Mucosa of stomach (tissue), 1 donor: ENCODE measurements around the gene SLC35F3.

Experiments used
- H3K27me3 ChIP-seq: one replicate; pipeline ENCODE4 v1.7.0; 2013; ENCODE audit warnings: mild to moderate bottlenecking, low read length; ENCODE audit not compliant: control insufficient read depth, insufficient read depth
- H3K36me3 ChIP-seq: one replicate; pipeline ENCODE4 v1.7.0; 2013; ENCODE audit warnings: low read length; ENCODE audit not compliant: control insufficient read depth, insufficient read depth
- H3K4me1 ChIP-seq: one replicate; pipeline ENCODE4 v1.7.0; 2013; ENCODE audit warnings: mild to moderate bottlenecking, low read length; ENCODE audit not compliant: control insufficient read depth, insufficient read depth
- H3K4me3 ChIP-seq: one replicate; pipeline ENCODE4 v1.7.0; 2013; ENCODE audit warnings: low read length
- H3K9ac ChIP-seq: one replicate; pipeline ENCODE4 v1.7.0; 2013; ENCODE audit warnings: mild to moderate bottlenecking, low read length, moderate library complexity
- H3K9me3 ChIP-seq: one replicate; pipeline ENCODE4 v1.7.0; 2013; ENCODE audit warnings: mild to moderate bottlenecking, low read length, moderate library complexity; ENCODE audit not compliant: control insufficient read depth
- donor health status: Pancreatic carcinoma.

Gene SLC35F3

DNA sequence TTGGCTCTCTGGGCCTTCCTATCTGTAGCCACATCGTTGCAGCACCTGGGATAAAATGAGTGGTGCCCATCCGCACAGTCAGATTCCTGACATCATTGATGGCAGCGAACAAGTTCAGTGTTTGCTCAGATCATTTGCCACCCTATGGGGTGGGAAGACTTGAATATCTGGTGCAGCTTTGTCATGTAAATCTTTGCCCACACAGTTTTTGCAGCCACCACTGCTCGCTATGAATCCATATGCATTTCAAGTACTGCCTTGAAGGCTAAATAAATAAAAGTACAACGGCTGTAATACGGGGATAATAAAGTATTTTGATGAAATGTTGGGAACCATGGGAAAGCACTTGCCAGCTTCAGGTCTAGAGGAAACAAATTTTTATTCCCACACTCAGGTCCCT is 412.5 kb downstream of the SLC35F3 start:
- no peaks in the 10 kb centered on the region for H3K4me1 ChIP-seq
- H3K36me3 ChIP-seq: no peaks in the 10 kb centered on the region
- H3K27me3 ChIP-seq: no peaks in the 10 kb centered on the region
- no peaks in the 10 kb centered on the region for H3K9me3 ChIP-seq
- H3K9ac ChIP-seq: no peak overlapping the region
- no peak overlapping the region for H3K4me3 ChIP-seq

DNA sequence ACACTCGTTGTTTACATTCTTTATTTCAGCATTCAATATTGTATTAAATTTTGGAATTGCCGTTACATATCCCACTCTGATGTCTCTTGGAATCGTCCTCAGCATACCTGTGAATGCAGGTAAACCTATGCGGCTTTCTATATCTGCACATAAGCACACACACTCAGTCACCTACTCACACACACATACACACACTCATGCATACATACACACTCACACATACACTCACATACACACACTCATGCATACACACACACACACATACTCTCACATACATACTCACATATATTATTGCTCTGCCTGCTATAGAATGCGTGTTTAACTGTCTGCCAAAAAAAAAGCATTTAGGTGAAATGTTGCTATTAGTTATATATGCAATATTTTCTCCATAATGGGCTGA is 415.6 kb downstream of the SLC35F3 start:
- H3K27me3 ChIP-seq: no peaks in the 10 kb centered on the region
- H3K9me3 ChIP-seq: no peaks in the 10 kb centered on the region
- no peak overlapping the region for H3K4me3 ChIP-seq
- no peaks in the 10 kb centered on the region for H3K4me1 ChIP-seq
- no peaks in the 10 kb centered on the region for H3K36me3 ChIP-seq
- no peak overlapping the region for H3K9ac ChIP-seq

DNA sequence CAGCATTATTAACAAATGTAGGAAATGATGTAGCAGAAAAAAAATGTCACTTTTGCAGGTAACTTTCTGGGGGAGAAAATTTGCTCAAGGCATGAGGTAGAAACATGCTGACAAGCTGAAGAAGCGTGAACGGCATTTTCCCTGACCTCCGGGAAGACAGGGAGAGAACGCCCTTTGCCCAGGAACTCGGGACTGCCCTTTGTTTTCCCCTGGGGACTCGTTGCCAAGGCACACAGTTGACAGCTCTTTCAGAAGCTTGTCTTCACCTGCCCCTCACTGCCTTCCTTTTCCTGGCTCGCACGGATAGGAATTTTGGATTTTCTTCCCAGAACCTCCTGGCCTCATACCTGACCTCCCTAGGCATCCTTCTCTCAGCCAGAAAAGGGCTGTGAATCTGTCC is 416.1 kb downstream of the SLC35F3 start:
- H3K36me3 ChIP-seq: no peaks in the 10 kb centered on the region
- no peaks in the 10 kb centered on the region for H3K9me3 ChIP-seq
- no peak overlapping the region for H3K4me3 ChIP-seq
- H3K27me3 ChIP-seq: no peaks in the 10 kb centered on the region
- H3K9ac ChIP-seq: no peak overlapping the region
- no peaks in the 10 kb centered on the region for H3K4me1 ChIP-seq

DNA sequence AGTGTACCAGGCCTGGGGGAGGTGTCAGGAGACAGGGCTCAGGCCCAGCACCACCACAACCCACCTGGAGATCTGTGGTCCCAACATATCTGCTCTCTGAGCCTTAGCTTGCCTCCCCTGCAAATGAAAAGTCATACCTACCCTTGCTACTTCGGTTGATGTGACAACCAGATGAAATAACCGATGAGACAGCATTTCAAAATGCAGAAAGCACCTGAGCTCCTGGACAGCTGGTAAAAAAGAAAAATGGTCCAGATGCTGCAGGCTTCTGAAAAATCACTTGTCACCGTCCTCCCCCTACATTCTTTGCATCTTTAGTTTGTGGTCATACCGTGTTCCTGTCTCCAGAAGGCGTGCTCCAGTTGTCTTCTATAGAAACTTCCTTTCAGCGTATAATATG is 416.8 kb downstream of the SLC35F3 start:
- Histone ChIP-seq H3K4me3 (no peak overlapping the region), H3K36me3 (no peaks in the 10 kb centered on the region), H3K27me3 (no peaks in the 10 kb centered on the region), H3K9me3 (no peaks in the 10 kb centered on the region), H3K9ac (no peak overlapping the region), H3K4me1 (no peaks in the 10 kb centered on the region)

DNA sequence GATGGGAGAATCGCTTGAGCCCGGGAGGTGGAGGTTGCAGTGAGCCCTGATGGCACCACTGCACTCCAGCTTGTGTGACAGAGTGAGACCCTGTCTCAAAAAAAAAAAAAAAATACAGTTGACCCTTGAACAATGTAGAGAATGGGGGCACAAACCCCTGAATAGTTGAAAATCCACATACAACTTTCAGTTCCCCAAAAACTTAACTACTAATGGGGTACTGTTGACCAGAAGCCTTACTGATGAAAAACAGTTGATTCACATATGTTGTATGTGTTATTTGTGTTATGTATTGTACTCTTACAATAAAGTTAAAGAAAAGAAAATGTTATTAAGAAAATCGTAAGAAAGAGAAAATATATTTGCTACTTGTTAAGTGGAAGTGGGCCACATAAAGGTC is 417.6 kb downstream of the SLC35F3 start:
- Histone ChIP-seq H3K9me3 (no peaks in the 10 kb centered on the region), H3K27me3 (no peaks in the 10 kb centered on the region), H3K36me3 (no peaks in the 10 kb centered on the region), H3K4me3 (no peak overlapping the region), H3K9ac (no peak overlapping the region), H3K4me1 (no peaks in the 10 kb centered on the region)

DNA sequence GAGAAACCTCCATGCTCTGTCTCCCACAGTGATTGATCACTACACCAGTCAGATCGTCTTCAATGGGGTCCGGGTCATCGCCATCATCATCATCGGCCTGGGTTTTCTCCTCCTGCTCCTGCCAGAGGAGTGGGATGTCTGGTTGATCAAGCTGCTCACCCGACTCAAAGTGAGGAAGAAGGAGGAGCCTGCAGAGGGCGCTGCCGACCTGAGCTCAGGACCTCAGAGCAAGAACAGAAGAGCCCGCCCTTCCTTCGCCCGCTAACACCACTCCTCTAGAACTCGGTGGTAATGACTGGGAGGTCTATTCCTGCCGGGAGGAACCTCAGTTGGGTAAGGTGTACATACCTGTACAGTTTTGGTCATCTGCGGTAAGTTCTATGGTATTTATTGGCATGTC is 418.5 kb downstream of the SLC35F3 start:
- Histone ChIP-seq H3K36me3 (no peaks in the 10 kb centered on the region), H3K27me3 (peaks cover 6% of the 10 kb centered on the region), H3K4me1 (no peaks in the 10 kb centered on the region), H3K4me3 (no peak overlapping the region), H3K9ac (no peak overlapping the region), H3K9me3 (no peaks in the 10 kb centered on the region)

DNA sequence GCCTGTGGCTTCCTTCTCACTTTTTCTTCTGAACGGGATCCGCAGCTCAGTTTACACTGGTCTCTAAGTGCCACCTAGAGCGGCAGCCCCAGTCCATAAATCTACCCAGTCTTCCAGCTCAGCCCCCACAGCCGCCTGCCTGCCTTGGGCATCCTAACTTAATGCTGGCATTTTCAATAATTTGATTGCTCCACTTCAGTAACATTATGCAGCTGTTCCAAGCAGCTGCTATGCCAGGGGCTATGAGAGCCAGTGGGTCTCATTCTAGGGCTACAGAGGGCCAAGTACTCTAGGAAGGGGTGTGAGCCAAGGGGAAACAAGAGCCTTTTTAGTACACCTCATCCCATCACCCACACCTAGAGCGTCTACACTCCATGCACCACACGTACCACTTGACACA is 420.3 kb downstream of the SLC35F3 start:
- H3K4me1 ChIP-seq: no peaks in the 10 kb centered on the region

DNA sequence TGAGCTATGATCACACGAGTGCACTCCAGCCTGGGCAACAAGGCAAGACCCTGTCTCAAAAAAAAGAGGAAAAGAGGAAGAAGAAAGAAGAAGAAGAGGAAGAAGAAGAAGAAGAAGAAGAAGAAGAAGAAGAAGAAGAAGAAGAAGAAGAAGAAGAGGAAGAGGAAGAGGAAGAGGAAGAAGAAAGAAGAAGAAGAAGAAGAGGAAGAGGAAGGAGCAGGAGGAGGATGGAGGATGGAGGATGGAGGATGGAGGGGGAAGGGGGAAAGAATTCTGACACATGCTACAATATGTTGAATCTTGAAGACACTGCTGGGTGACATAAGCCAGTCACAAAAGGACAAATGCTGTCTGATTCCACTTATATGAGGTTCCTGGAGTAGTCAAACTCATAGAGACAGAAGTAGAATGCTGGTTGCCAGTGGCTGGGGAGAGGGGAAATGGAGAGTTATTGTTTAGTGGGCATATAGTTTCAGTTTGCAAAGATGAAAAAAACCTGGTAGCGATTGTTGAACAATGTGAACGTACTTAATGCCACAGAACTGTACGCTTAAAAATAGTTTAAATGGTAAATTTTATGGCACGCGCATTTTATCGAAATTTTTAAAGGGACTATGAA is 421.5 kb downstream of the SLC35F3 start:
- Histone ChIP-seq H3K9me3 (no peaks in the 10 kb centered on the region), H3K4me3 (no peak overlapping the region), H3K36me3 (no peaks in the 10 kb centered on the region), H3K4me1 (no peaks in the 10 kb centered on the region), H3K9ac (no peak overlapping the region), H3K27me3 (peaks cover 6% of the 10 kb centered on the region)

More for the DNA sequence above, 420.3 kb downstream of the SLC35F3 start:
- Histone ChIP-seq H3K27me3 (peaks cover 6% of the 10 kb centered on the region), H3K36me3 (no peaks in the 10 kb centered on the region), H3K9me3 (no peaks in the 10 kb centered on the region), H3K4me3 (no peak overlapping the region), H3K9ac (no peak overlapping the region)

DNA sequence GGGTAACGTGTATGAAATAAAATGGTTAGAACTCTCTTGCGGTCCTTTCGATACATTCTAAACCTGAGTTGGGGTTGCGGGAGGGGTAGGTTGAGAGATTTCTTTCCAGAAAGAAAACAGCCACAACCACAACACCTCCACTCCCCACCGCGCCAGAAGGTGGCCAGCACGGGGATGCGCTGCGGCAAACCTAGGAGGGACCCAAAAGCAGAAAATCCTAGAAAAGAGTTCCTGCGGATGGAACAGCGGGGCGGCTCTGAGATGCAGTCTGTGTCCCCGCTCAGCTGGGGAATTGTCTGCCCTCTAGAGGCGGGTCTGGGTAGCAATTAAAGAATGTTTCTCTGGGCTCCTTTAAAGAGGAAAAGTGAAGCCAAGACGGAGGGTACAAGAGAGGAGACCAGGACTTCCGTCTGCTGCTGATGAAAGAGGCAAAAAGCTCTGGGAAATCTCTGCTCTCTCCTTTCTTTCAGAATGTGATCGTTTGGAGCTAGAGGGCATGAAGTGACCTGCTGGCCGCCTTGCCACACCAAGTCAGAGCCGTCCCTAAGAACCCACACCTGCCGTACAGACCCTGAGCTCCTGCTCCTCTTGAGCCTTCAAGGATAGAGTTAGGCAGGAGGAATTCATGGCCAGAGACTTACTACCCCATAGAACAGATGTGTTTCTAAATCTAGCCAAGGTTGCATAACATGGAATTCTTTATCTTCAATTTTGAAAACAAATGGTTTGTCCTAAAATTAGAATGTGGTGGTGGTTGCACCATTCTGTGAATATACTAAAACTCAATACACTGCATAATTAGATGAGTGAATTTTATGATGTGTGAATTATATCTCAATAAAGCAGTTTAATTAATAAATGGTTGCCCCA is 422.3 kb downstream of the SLC35F3 start:
- no peaks in the 10 kb centered on the region for H3K9me3 ChIP-seq
- no peak overlapping the region for H3K4me3 ChIP-seq
- H3K9ac ChIP-seq: no peak overlapping the region
- H3K27me3 ChIP-seq: peaks cover 6% of the 10 kb centered on the region
- no peaks in the 10 kb centered on the region for H3K36me3 ChIP-seq
- no peaks in the 10 kb centered on the region for H3K4me1 ChIP-seq

DNA sequence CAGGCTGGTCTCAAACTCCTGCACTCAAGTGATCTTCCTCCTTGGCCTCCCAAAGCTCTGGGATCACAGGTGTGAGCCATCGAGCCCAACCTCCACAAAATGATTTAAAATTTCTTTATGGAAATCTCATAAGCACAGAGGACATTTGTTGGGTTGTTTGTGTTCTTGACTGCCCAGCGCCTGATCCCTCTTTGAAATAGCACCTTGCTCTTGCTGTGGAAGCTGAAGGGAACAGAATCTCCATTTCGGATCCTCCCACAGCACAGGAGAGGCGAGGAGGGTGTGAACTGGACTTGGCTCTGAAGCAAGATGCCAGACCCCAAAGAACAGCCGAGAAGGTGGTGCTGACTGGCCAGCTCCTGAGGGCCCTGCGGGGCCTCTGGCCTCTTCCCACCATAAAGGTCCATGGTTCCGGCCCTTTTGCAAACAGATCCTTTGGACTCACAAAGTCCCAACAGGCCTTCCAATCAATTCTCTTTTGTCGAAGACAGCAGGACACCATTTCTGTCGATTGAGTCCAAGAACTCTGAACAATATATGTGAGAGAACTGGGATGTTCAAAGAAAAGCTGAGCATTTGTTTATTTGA is 423.2 kb downstream of the SLC35F3 start:
- Histone ChIP-seq H3K9me3 (no peaks in the 10 kb centered on the region), H3K4me1 (no peaks in the 10 kb centered on the region), H3K9ac (no peak overlapping the region), H3K36me3 (no peaks in the 10 kb centered on the region), H3K4me3 (no peak overlapping the region), H3K27me3 (peaks cover 6% of the 10 kb centered on the region)

DNA sequence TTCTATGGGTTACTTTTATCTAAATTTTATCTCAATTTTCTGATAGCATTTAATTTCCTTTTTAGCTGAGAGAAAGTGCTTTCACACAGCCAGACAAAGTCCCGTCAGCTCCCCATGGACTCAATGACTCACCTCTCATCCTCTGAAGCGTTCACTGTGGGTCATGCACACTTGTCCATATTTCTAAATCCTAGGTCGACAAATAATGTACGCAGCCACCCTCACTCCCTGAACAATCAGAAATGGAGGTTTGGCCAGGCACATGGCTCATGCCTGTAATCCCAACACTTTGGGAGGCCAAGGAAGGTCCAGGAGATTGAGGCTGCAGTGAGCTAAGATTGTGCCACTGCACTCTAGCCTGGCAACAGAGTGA is 426.4 kb downstream of the SLC35F3 start:
- Histone ChIP-seq H3K4me3 (no peak overlapping the region), H3K9ac (no peak overlapping the region), H3K27me3 (peaks cover 6% of the 10 kb centered on the region), H3K36me3 (no peaks in the 10 kb centered on the region), H3K9me3 (no peaks in the 10 kb centered on the region), H3K4me1 (no peaks in the 10 kb centered on the region)

DNA sequence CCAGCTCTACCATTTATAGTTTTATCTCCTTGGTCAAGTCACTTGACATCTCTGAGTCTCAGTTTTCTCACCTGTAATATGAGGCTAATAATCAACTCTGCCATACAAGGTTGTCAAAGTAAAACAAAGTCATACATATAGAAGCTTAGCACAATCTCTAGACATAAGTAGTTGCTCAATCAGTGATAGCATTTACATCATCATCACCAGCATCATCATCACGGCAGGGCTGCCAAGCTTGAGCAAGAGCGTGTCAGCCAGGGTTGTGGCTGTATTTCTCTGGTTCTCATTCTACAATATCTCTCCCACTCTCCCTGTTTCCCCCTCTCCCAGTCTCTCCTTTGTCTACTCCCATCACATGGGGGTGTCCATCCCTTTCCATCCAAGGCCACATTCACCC is 427.0 kb downstream of the SLC35F3 start:
- Histone ChIP-seq H3K27me3 (peaks cover 6% of the 10 kb centered on the region), H3K36me3 (no peaks in the 10 kb centered on the region), H3K4me1 (no peaks in the 10 kb centered on the region), H3K9ac (no peak overlapping the region), H3K4me3 (no peak overlapping the region), H3K9me3 (no peaks in the 10 kb centered on the region)
